ENCODE data around the gene DAZAP2. TPM values are rescaled to one million over a fixed set of nuclear protein-coding genes. Genes with fewer than 3 reads are reported as not detected.
"Not testable (repeated sequence)": the region's sequence is repeated elsewhere in the genome, so short reads cannot be mapped to it uniquely, and the experiment has no call there.

Gene DAZAP2
- total and polyA plus RNA-seq, 2 donors = 89.1 to 487 TPM

- Histone ChIP-seq H3K4me1 (ENCODE audit: insufficient read depth) (no peaks in the 10 kb centered on the region), H3K36me3 (ENCODE audit: insufficient read depth) (no peaks in the 10 kb centered on the region), H3K27ac (ENCODE audit: low read depth) (no peak overlapping the region), H3K4me3 (ENCODE audit: low read depth, low read length) (no peak overlapping the region)
- DNase-seq (ENCODE audit: extremely low spot score) = no peak
- WGBS = 83% methylated on average over 3 of the region's 3 CpGs
These were observed 14.0 kb upstream of the DAZAP2 start for GRCh38 chr12:51224625-51225024.

DNA sequence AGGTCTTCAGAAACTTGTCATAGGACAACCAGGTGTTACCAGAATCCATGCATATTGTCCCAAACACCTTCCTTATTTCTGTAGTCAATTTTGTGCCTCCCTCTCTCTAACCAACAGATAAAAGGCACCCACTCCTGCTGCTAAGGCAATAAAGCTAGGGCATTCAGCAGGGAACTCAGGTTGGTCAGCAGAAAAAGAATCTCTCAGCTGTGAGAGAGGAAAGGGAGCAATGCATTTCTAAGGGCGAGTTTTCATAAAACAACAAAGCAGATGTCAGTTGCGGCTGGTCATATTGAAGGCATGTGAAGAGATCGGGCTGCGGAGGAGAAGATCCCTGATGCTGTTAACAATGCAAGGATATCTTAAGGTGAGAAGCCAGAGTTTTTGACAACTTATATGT lies 13.4 kb upstream of the DAZAP2 start:
- no peak for DNase-seq (ENCODE audit: extremely low spot score)
- Histone ChIP-seq H3K4me1 (ENCODE audit: insufficient read depth) (no peaks in the 10 kb centered on the region), H3K27ac (ENCODE audit: low read depth) (no peak overlapping the region), H3K36me3 (ENCODE audit: insufficient read depth) (no peaks in the 10 kb centered on the region), H3K4me3 (ENCODE audit: low read depth, low read length) (no peak overlapping the region)
- 84% methylated on average over 4 of the region's 4 CpGs for WGBS

- WGBS = 94% methylated on average over 2 of the region's 2 CpGs
- H3K4me1 ChIP-seq (ENCODE audit: insufficient read depth) = no peaks in the 10 kb centered on the region
- H3K36me3 ChIP-seq (ENCODE audit: insufficient read depth) = no peaks in the 10 kb centered on the region
- no peak for DNase-seq (ENCODE audit: extremely low spot score)
- no peak overlapping the region for H3K4me3 ChIP-seq (ENCODE audit: low read depth, low read length)
- no peak overlapping the region for H3K27ac ChIP-seq (ENCODE audit: low read depth)
These were observed 12.9 kb upstream of the DAZAP2 start for GRCh38 chr12:51225771-51226170.

DNA sequence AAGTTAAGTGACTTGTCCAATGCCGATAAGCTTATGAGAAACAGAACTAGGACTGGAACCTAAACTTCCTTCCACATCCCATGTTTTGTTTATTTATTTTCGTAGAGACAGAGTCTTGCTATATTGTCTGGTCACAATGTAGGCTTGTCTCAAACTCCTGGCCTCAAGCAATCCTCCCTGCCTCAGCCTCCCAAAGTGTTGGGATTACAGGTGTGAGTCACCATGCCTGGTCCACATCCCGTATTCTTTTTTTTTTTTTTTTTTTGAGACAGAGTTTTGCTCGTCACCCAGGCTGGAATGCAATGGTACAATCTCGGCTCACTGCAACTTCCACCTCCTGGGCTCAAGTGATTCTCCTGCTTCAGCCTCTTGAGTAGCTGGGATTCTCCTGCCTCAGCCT lies 11.5 kb upstream of the DAZAP2 start:
- WGBS = 76% methylated on average over 5 of the region's 5 CpGs
- H3K4me1 ChIP-seq (ENCODE audit: insufficient read depth); H3K4me3 ChIP-seq (ENCODE audit: low read depth, low read length); H3K27ac ChIP-seq (ENCODE audit: low read depth); DNase-seq (ENCODE audit: extremely low spot score); H3K36me3 ChIP-seq (ENCODE audit: insufficient read depth): not testable (repeated sequence)

- 93% methylated on average over 1 of the region's 1 CpG for WGBS
- DNase-seq (ENCODE audit: extremely low spot score) = no peak
- H3K27ac ChIP-seq (ENCODE audit: low read depth) = no peak overlapping the region
- no peak overlapping the region for H3K4me3 ChIP-seq (ENCODE audit: low read depth, low read length)
- H3K4me1 ChIP-seq (ENCODE audit: insufficient read depth) = no peaks in the 10 kb centered on the region
- H3K36me3 ChIP-seq (ENCODE audit: insufficient read depth) = no peaks in the 10 kb centered on the region
These were observed 10.7 kb upstream of the DAZAP2 start for GRCh38 chr12:51227962-51228361.

- Histone ChIP-seq H3K36me3 (ENCODE audit: insufficient read depth) (no peaks in the 10 kb centered on the region), H3K4me1 (ENCODE audit: insufficient read depth) (no peaks in the 10 kb centered on the region), H3K4me3 (ENCODE audit: low read depth, low read length) (no peak overlapping the region), H3K27ac (ENCODE audit: low read depth) (no peak overlapping the region)
- 93% methylated on average over 7 of the region's 7 CpGs for WGBS
- DNase-seq (ENCODE audit: extremely low spot score) = no peak
These were observed 9.4 kb upstream of the DAZAP2 start for GRCh38 chr12:51229116-51229809.

DNA sequence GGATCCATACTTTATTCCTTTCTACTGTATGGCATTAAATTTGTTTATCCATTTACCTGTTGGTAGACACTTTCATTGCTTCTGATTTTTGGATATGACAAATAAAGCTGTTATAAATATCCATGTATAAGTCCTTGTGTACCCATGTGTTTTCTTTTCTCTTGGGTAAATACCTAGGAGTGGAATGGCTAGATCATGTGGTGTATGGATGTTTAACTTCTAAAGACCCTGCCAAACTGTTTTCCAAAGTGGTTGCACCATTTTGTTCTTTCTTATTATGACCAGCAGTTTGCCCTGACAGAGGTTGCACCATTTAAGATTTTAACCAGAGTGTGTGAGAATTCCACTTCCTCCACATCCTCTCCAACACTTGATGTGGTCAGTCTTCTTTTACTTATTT lies 6.0 kb upstream of the DAZAP2 start:
- H3K27ac ChIP-seq (ENCODE audit: low read depth) = no peak overlapping the region
- H3K4me3 ChIP-seq (ENCODE audit: low read depth, low read length) = no peak overlapping the region
- H3K4me1 ChIP-seq (ENCODE audit: insufficient read depth) = no peaks in the 10 kb centered on the region
- no peaks in the 10 kb centered on the region for H3K36me3 ChIP-seq (ENCODE audit: insufficient read depth)
- no peak for DNase-seq (ENCODE audit: extremely low spot score)

DNA sequence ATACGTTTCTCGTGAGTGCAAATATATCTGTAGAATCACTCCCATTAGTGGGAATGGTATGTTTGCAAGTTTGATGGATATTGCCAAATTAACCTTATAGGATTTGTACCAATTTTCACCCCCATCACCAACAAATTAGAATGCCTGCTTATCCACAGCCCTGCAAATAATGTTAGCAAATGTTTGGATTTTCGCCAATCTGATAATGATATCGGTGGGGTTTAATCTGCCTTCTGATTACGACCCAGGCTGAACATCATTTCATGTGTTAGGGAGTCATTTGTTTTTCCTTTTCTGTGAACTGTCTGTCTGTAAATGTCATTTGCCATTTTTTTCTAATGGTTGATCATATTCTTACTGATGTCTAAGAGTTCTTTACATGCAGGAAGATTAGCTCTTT lies 4.1 kb upstream of the DAZAP2 start:
- Histone ChIP-seq H3K36me3 (ENCODE audit: insufficient read depth) (no peaks in the 10 kb centered on the region), H3K4me3 (ENCODE audit: low read depth, low read length) (no peak overlapping the region), H3K27ac (ENCODE audit: low read depth) (no peak overlapping the region), H3K4me1 (ENCODE audit: insufficient read depth) (no peaks in the 10 kb centered on the region)
- DNase-seq (ENCODE audit: extremely low spot score) = no peak
- WGBS = 44% methylated on average over 5 of the region's 5 CpGs

DNA sequence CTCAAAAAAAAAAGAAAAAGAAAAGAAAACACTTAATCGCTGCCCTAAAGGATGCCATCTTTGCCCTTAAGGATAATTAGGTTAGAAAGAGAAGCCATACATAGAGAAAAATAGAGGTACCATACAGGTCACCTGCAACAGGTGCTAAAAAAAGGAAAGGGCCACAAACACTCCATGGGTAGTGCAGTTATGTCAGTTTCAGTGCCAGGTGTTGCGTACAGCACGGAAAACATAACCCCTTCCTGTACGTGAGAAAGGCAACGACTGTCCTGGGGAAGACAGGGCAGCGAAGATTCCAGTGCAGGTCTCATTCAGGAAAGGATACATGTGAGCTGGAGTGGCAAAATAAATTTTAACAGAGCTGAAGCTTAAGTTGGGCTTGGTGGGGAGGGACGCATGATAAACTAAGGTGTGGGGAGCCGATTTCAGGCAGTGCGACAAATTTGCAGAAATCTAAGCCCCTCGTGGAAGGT lies 553 bp upstream of the DAZAP2 start:
- Histone ChIP-seq H3K4me3 (ENCODE audit: low read depth, low read length) (peak overlapping the region; percentile 71), H3K36me3 (ENCODE audit: insufficient read depth) (peaks cover 2% of the 10 kb centered on the region), H3K4me1 (ENCODE audit: insufficient read depth) (no peaks in the 10 kb centered on the region), H3K27ac (ENCODE audit: low read depth) (no peak overlapping the region)
- WGBS = 12% methylated on average over 10 of the region's 10 CpGs
- no peak for DNase-seq (ENCODE audit: extremely low spot score)

GRCh38 chr12:51240971-51241370 lies 2.3 kb downstream of the DAZAP2 start:
- H3K4me3 ChIP-seq (ENCODE audit: low read depth, low read length) = no peak overlapping the region
- WGBS = 69% methylated on average over 2 of the region's 2 CpGs
- no peak for DNase-seq (ENCODE audit: extremely low spot score)
- H3K27ac ChIP-seq (ENCODE audit: low read depth) = no peak overlapping the region
- H3K4me1 ChIP-seq (ENCODE audit: insufficient read depth) = no peaks in the 10 kb centered on the region
- peaks cover 2% of the 10 kb centered on the region for H3K36me3 ChIP-seq (ENCODE audit: insufficient read depth)

DNA sequence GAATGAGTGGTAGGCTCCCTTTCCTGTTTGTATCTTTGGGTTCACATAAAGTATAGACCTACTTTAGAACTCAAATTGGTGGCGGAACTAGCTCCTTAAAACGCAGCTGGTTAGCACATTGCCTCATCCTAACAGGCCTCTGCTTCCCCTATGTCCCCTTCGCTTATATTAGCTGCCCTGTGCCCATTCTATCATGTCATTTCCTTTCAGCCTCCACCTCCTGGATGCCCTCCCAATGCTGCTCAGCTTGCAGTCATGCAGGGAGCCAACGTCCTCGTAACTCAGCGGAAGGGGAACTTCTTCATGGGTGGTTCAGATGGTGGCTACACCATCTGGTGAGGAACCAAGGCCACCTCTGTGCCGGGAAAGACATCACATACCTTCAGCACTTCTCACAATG lies 3.5 kb downstream of the DAZAP2 start:
- Histone ChIP-seq H3K4me1 (ENCODE audit: insufficient read depth) (no peaks in the 10 kb centered on the region), H3K4me3 (ENCODE audit: low read depth, low read length) (no peak overlapping the region), H3K36me3 (ENCODE audit: insufficient read depth) (peaks cover 2% of the 10 kb centered on the region), H3K27ac (ENCODE audit: low read depth) (no peak overlapping the region)
- no peak for DNase-seq (ENCODE audit: extremely low spot score)
- WGBS = 88% methylated on average over 7 of the region's 7 CpGs

GRCh38 chr12:51242876-51243275 lies 4.2 kb downstream of the DAZAP2 start:
- Histone ChIP-seq H3K4me3 (ENCODE audit: low read depth, low read length) (no peak overlapping the region), H3K36me3 (ENCODE audit: insufficient read depth) (peaks cover 2% of the 10 kb centered on the region), H3K4me1 (ENCODE audit: insufficient read depth) (no peaks in the 10 kb centered on the region), H3K27ac (ENCODE audit: low read depth) (no peak overlapping the region)
- DNase-seq (ENCODE audit: extremely low spot score) = no peak
- WGBS = 74% methylated on average over 7 of the region's 7 CpGs

GRCh38 chr12:51244269-51244668 lies 5.6 kb downstream of the DAZAP2 start:
- H3K4me1 ChIP-seq (ENCODE audit: insufficient read depth) = no peaks in the 10 kb centered on the region
- H3K36me3 ChIP-seq (ENCODE audit: insufficient read depth) = peaks cover 2% of the 10 kb centered on the region
- DNase-seq (ENCODE audit: extremely low spot score) = no peak
- WGBS = 81% methylated on average over 4 of the region's 4 CpGs
- no peak overlapping the region for H3K27ac ChIP-seq (ENCODE audit: low read depth)
- no peak overlapping the region for H3K4me3 ChIP-seq (ENCODE audit: low read depth, low read length)

DNA sequence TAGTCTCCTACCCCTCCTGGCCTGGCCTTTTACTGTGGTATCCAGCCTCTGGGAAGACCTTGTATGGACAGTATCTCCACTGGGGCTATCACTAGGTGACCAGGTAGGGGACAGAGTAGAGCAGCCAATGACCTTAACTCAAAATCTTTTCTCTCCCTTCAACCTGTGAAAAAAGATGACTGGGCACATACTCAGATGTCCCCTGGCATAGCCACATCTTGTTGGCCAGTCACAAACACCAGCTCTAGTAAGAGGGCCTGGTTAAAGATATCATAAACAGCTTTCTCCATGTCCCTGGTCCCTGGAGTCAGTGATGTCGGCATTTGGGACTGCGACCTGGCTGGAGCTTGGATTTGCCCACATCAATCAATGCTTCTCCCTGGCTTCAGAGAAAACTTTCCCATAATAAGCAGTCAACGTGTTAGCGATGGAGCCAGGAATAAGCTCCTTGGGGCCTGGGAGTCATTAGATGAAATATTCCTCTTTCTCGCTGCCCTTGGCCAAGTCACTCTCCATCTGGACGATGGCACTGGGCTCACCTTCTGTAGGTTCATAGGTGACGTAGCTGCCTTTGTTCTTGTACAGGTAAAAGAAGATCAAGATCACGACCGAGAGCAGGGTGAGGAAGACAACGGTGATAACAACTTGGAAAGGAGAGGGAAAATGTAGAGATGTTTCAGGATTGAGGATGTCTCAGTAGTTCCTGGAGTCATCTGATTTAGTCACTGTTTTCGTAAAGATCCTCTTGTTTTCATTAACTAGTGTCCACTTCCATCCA lies 7.0 kb downstream of the DAZAP2 start:
- Histone ChIP-seq H3K4me1 (ENCODE audit: insufficient read depth) (no peaks in the 10 kb centered on the region), H3K27ac (ENCODE audit: low read depth) (no peak overlapping the region), H3K36me3 (ENCODE audit: insufficient read depth) (peaks cover 2% of the 10 kb centered on the region), H3K4me3 (ENCODE audit: low read depth, low read length) (no peak overlapping the region)
- WGBS = 93% methylated on average over 11 of the region's 11 CpGs
- no peak for DNase-seq (ENCODE audit: extremely low spot score)
